Measurements from ENCODE around the gene S100A10.

Gene S100A10

DNA sequence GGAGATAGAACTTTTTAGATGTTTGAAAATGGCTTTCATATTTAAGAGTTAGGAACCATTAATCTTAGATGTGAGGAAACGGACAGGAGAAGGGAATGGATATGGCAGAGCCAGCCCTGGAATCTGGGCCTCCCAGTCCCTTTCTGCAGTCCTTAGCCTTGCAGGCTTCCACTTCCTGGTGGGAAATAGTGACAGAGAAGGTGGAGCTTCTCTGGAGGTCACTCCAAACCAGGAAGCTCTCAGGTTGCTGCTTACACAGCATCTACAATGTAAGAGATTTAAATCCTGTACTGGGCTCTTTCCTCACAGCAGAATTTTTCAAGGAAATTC is 40.6 kb upstream of the S100A10 start:
- Histone ChIP-seq H3K27ac (ENCODE audit: low read depth, low read length) (peak overlapping the region; percentile 98), H3K9ac (ENCODE audit: low read length in 5 of 5) (peak overlapping the region in 4 of 5 donors; percentile 5 to 97 (median 59)), H3K9me3 (ENCODE audit: control insufficient read depth in 5 of 5, low read length in 5 of 5) (no peaks in the 10 kb centered on the region), H3K4me1 (ENCODE audit: control insufficient read depth in 5 of 5, insufficient read depth in 5 of 5, low read length in 5 of 5) (peaks cover 10 to 50% (median 44%) of the 10 kb centered on the region in 5 donors), H3K27me3 (ENCODE audit: control insufficient read depth in 5 of 5, insufficient read depth in 4 of 5, low read length in 5 of 5) (no peaks in the 10 kb centered on the region), H3K36me3 (ENCODE audit: control insufficient read depth in 5 of 5, insufficient read depth in 5 of 5, low read length in 5 of 5) (peaks cover 17 to 32% (median 28%) of the 10 kb centered on the region in 5 donors), H3K4me3 (ENCODE audit: low read depth in 1 of 5, low read length in 5 of 5) (peak overlapping the region; percentile 83 to 94 (median 94))

DNA sequence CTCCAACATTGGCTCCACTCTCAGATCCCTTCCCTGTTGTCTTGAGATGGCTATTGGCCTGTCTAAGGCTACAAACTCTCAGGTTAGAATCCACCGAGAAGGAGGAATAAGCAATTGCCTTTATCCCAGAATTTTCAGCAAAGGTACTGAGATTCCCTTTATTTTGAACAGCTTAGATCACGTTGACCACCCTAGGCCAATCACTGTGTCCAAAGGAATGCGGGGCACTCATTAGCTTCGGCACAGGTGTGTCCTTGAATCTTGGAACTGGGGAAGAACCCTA is 36.2 kb upstream of the S100A10 start:
- peak overlapping the region; percentile 76 for H3K27ac ChIP-seq (ENCODE audit: low read depth, low read length)
- H3K4me1 ChIP-seq (ENCODE audit: control insufficient read depth in 5 of 5, insufficient read depth in 5 of 5, low read length in 5 of 5): peaks cover 7 to 36% (median 32%) of the 10 kb centered on the region in 5 donors
- no peaks in the 10 kb centered on the region for H3K27me3 ChIP-seq (ENCODE audit: control insufficient read depth in 5 of 5, insufficient read depth in 4 of 5, low read length in 5 of 5)
- H3K9me3 ChIP-seq (ENCODE audit: control insufficient read depth in 5 of 5, low read length in 5 of 5): no peaks in the 10 kb centered on the region
- no peak overlapping the region for H3K4me3 ChIP-seq (ENCODE audit: low read depth in 1 of 5, low read length in 5 of 5)
- H3K9ac ChIP-seq (ENCODE audit: low read length in 5 of 5): no peak overlapping the region
- H3K36me3 ChIP-seq (ENCODE audit: control insufficient read depth in 5 of 5, insufficient read depth in 5 of 5, low read length in 5 of 5): peaks cover 17 to 32% (median 28%) of the 10 kb centered on the region in 5 donors

DNA sequence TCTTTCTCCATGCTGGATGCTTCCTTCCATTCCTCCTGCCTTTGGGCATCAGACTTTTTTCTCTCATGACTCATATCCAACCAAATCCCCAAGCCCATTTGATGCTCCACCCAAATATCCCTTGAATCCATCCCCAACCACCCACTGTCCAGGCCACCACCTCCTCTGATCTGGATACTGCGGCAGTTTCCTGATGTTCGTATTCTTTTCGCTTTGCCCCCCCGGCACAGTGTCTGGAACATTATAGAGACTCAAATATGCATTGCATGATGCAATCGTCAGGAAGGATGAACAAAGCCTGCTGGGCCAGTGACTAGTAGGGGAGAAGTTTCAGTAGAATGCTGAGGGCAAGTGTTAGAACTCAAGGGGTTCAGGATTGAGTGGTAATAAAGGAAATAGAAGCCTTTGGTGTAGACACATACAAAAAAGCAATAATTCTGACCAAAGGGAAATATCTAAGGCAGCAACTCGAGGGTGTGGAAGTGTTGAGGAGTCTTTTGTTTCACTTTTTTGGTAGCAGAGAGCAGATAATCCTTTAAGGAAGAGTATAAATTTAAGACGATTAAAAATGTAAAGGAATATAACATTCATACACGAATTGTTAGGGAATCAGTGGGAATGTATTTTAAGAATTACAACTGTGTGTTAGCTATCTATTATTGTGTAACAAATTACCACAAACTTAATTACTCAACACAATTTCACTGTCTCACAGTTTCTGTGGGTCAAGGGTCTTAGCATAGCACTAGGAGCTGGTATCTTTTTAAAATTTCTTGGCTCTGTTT is 35.7 kb upstream of the S100A10 start:
- H3K9me3 ChIP-seq (ENCODE audit: control insufficient read depth in 5 of 5, low read length in 5 of 5): no peaks in the 10 kb centered on the region
- H3K27ac ChIP-seq (ENCODE audit: low read depth, low read length): peak overlapping the region; percentile 76
- no peak overlapping the region for H3K4me3 ChIP-seq (ENCODE audit: low read depth in 1 of 5, low read length in 5 of 5)
- H3K9ac ChIP-seq (ENCODE audit: low read length in 5 of 5): peak overlapping the region in 2 of 5 donors; percentile 14 to 48
- H3K27me3 ChIP-seq (ENCODE audit: control insufficient read depth in 5 of 5, insufficient read depth in 4 of 5, low read length in 5 of 5): no peaks in the 10 kb centered on the region
- H3K4me1 ChIP-seq (ENCODE audit: control insufficient read depth in 5 of 5, insufficient read depth in 5 of 5, low read length in 5 of 5): peaks cover 3 to 31% (median 26%) of the 10 kb centered on the region in 5 donors
- H3K36me3 ChIP-seq (ENCODE audit: control insufficient read depth in 5 of 5, insufficient read depth in 5 of 5, low read length in 5 of 5): peaks cover 17 to 32% (median 28%) of the 10 kb centered on the region in 5 donors

DNA sequence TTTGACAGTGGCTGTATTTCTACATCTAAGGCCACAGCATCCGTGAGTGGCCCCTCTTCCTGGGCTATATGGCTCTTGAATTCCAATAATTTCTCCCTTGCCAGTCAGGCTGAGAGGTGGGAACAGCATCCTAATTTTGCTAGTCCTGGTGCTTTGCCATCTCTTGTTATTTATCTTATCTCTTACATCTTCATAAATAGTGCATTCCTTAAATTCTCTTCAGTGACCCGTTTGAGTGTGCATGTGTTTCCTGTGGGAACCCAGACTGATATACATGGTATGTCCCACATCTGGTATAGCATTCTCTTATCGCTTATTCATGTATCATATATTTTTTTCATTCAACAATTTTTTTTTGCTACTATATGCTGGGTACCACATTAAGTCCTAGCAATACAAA is 33.2 kb upstream of the S100A10 start:
- no peak overlapping the region for H3K9ac ChIP-seq (ENCODE audit: low read length in 5 of 5)
- H3K27me3 ChIP-seq (ENCODE audit: control insufficient read depth in 5 of 5, insufficient read depth in 4 of 5, low read length in 5 of 5): no peaks in the 10 kb centered on the region
- peaks cover 6 to 11% (median 7%) of the 10 kb centered on the region in 5 donors for H3K36me3 ChIP-seq (ENCODE audit: control insufficient read depth in 5 of 5, insufficient read depth in 5 of 5, low read length in 5 of 5)
- no peak overlapping the region for H3K4me3 ChIP-seq (ENCODE audit: low read depth in 1 of 5, low read length in 5 of 5)
- no peak overlapping the region for H3K27ac ChIP-seq (ENCODE audit: low read depth, low read length)
- peaks cover 0 to 13% (median 12%) of the 10 kb centered on the region in 5 donors for H3K4me1 ChIP-seq (ENCODE audit: control insufficient read depth in 5 of 5, insufficient read depth in 5 of 5, low read length in 5 of 5)
- H3K9me3 ChIP-seq (ENCODE audit: control insufficient read depth in 5 of 5, low read length in 5 of 5): no peaks in the 10 kb centered on the region

DNA sequence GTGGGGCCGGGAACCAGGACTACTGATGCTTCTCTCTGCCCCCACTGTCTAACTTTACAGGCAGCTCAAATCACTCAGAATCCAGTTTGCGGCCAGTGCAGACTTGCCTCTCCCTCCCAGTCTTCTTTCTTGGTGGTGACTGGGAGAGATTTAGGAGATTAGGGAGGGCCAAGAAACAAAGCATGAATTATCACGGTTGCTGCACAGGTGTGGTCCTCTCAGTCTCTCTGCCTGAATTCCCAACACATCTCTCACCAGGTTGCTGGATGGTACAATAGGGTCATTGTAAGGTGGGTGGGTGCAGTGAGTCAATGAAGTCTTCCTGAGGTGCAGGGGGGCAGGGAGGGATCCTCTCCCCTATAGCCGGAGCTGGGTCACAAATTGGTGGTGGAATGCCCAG is 30.6 kb upstream of the S100A10 start:
- no peaks in the 10 kb centered on the region for H3K36me3 ChIP-seq (ENCODE audit: control insufficient read depth in 5 of 5, insufficient read depth in 5 of 5, low read length in 5 of 5)
- no peak overlapping the region for H3K27ac ChIP-seq (ENCODE audit: low read depth, low read length)

DNA sequence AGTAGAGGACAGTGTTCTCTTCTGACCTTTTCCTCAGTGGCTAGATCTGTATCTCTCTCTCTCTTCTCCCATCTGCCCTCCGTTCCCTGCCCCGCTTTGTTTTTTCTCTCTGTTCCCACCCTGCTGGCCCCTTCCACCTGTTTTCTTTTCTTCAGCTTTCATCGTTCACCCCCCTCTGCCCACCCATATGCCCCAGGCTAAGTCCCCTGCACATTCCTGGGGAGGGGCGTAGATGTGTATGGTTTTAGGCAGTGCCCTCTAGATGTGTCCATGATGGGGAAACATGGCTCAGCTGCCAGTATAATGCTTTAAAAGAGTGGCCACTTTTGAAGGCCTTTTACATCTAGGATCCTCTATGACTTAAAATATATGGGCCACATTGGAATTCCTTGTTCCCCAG is 29.6 kb upstream of the S100A10 start:
- H3K9ac ChIP-seq (ENCODE audit: low read length in 5 of 5): no peak overlapping the region
- H3K4me3 ChIP-seq (ENCODE audit: low read depth in 1 of 5, low read length in 5 of 5): no peak overlapping the region
- no peaks in the 10 kb centered on the region for H3K36me3 ChIP-seq (ENCODE audit: control insufficient read depth in 5 of 5, insufficient read depth in 5 of 5, low read length in 5 of 5)
- no peaks in the 10 kb centered on the region for H3K4me1 ChIP-seq (ENCODE audit: control insufficient read depth in 5 of 5, insufficient read depth in 5 of 5, low read length in 5 of 5)
- H3K9me3 ChIP-seq (ENCODE audit: control insufficient read depth in 5 of 5, low read length in 5 of 5): no peaks in the 10 kb centered on the region
- H3K27ac ChIP-seq (ENCODE audit: low read depth, low read length): no peak overlapping the region
- no peaks in the 10 kb centered on the region for H3K27me3 ChIP-seq (ENCODE audit: control insufficient read depth in 5 of 5, insufficient read depth in 4 of 5, low read length in 5 of 5)

More for the DNA sequence above, 30.6 kb upstream of the S100A10 start:
- Histone ChIP-seq H3K27me3 (ENCODE audit: control insufficient read depth in 5 of 5, insufficient read depth in 4 of 5, low read length in 5 of 5) (no peaks in the 10 kb centered on the region), H3K4me1 (ENCODE audit: control insufficient read depth in 5 of 5, insufficient read depth in 5 of 5, low read length in 5 of 5) (peaks cover 0 to 5% (median 2%) of the 10 kb centered on the region in 5 donors), H3K4me3 (ENCODE audit: low read depth in 1 of 5, low read length in 5 of 5) (no peak overlapping the region), H3K9me3 (ENCODE audit: control insufficient read depth in 5 of 5, low read length in 5 of 5) (no peaks in the 10 kb centered on the region), H3K9ac (ENCODE audit: low read length in 5 of 5) (no peak overlapping the region)

- Histone ChIP-seq H3K9me3 (ENCODE audit: control insufficient read depth in 5 of 5, low read length in 5 of 5) (no peaks in the 10 kb centered on the region), H3K27ac (ENCODE audit: low read depth, low read length) (no peak overlapping the region), H3K4me3 (ENCODE audit: low read depth in 1 of 5, low read length in 5 of 5) (no peak overlapping the region), H3K36me3 (ENCODE audit: control insufficient read depth in 5 of 5, insufficient read depth in 5 of 5, low read length in 5 of 5) (no peaks in the 10 kb centered on the region), H3K4me1 (ENCODE audit: control insufficient read depth in 5 of 5, insufficient read depth in 5 of 5, low read length in 5 of 5) (no peaks in the 10 kb centered on the region), H3K9ac (ENCODE audit: low read length in 5 of 5) (no peak overlapping the region), H3K27me3 (ENCODE audit: control insufficient read depth in 5 of 5, insufficient read depth in 4 of 5, low read length in 5 of 5) (no peaks in the 10 kb centered on the region)
Observed at GRCh38 chr1:152022474-152022873, 28.8 kb upstream of the S100A10 start.

GRCh38 chr1:152021569-152021968 is 27.9 kb upstream of the S100A10 start:
- Histone ChIP-seq H3K4me1 (ENCODE audit: control insufficient read depth in 5 of 5, insufficient read depth in 5 of 5, low read length in 5 of 5) (no peaks in the 10 kb centered on the region), H3K9ac (ENCODE audit: low read length in 5 of 5) (no peak overlapping the region), H3K36me3 (ENCODE audit: control insufficient read depth in 5 of 5, insufficient read depth in 5 of 5, low read length in 5 of 5) (no peaks in the 10 kb centered on the region), H3K9me3 (ENCODE audit: control insufficient read depth in 5 of 5, low read length in 5 of 5) (no peaks in the 10 kb centered on the region), H3K27me3 (ENCODE audit: control insufficient read depth in 5 of 5, insufficient read depth in 4 of 5, low read length in 5 of 5) (no peaks in the 10 kb centered on the region), H3K4me3 (ENCODE audit: low read depth in 1 of 5, low read length in 5 of 5) (no peak overlapping the region), H3K27ac (ENCODE audit: low read depth, low read length) (no peak overlapping the region)

DNA sequence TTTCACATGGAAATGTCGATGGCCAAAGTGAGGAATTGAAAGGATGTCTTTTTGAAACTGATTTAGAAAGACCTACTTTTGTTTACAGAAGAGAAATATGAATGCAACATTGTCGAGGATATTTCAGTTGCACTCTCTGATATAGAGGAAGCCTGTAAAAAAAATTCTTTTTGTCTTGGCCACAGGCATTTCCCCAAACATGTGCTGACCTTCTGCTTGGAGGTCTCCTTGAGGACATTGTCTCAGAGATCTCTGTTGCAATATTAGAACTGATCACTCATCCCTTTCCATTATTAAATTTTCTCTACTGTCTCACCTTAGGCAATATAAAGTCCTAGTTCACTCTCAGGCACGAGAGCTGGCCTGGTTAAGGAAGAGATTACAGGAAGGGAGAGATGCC is 27.2 kb upstream of the S100A10 start:
- Histone ChIP-seq H3K9me3 (ENCODE audit: control insufficient read depth in 5 of 5, low read length in 5 of 5) (no peaks in the 10 kb centered on the region), H3K9ac (ENCODE audit: low read length in 5 of 5) (no peak overlapping the region), H3K4me1 (ENCODE audit: control insufficient read depth in 5 of 5, insufficient read depth in 5 of 5, low read length in 5 of 5) (no peaks in the 10 kb centered on the region), H3K27me3 (ENCODE audit: control insufficient read depth in 5 of 5, insufficient read depth in 4 of 5, low read length in 5 of 5) (no peaks in the 10 kb centered on the region), H3K36me3 (ENCODE audit: control insufficient read depth in 5 of 5, insufficient read depth in 5 of 5, low read length in 5 of 5) (no peaks in the 10 kb centered on the region), H3K4me3 (ENCODE audit: low read depth in 1 of 5, low read length in 5 of 5) (no peak overlapping the region), H3K27ac (ENCODE audit: low read depth, low read length) (no peak overlapping the region)

DNA sequence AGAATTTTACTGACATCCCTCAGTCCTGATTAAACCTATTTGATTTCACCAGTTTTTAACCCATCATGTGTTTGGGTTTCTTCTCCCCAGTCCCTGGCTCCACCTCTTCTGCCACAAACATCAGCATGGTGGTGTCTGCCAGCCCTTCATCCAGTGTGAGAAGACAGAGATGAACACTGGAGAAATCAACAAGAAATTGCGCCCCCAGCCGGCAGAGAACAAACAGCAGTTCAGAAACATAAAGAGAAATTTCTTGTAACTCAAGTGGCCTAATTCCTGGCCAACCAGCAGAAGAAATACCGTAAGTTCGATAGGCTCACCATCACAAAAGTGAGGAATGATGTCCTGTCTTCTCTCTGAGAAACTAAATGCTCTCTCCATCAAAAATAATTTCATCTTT is 24.9 kb upstream of the S100A10 start:
- no peak overlapping the region for H3K4me3 ChIP-seq (ENCODE audit: low read depth in 1 of 5, low read length in 5 of 5)
- H3K36me3 ChIP-seq (ENCODE audit: control insufficient read depth in 5 of 5, insufficient read depth in 5 of 5, low read length in 5 of 5): no peaks in the 10 kb centered on the region
- no peaks in the 10 kb centered on the region for H3K4me1 ChIP-seq (ENCODE audit: control insufficient read depth in 5 of 5, insufficient read depth in 5 of 5, low read length in 5 of 5)

More for the DNA sequence above, 24.9 kb upstream of the S100A10 start:
- Histone ChIP-seq H3K9ac (ENCODE audit: low read length in 5 of 5) (no peak overlapping the region), H3K27me3 (ENCODE audit: control insufficient read depth in 5 of 5, insufficient read depth in 4 of 5, low read length in 5 of 5) (no peaks in the 10 kb centered on the region), H3K9me3 (ENCODE audit: control insufficient read depth in 5 of 5, low read length in 5 of 5) (no peaks in the 10 kb centered on the region), H3K27ac (ENCODE audit: low read depth, low read length) (no peak overlapping the region)

Data from subcutaneous abdominal adipose tissue (tissue), 5 donors.